Liver (tissue), 9 donors: ENCODE data around the gene BATF. TPM values are rescaled to one million over a fixed set of nuclear protein-coding genes. Genes with fewer than 3 reads are reported as not detected.

Experiments used
- DNase-seq: peaks from one replicate; pipeline ENCODE4 v3.0.0-alpha.2; 2017; ENCODE audit warnings: low spot score
- H3K27ac ChIP-seq, 2 donors: one replicate each; pipeline ENCODE4 v1.7.0; 2013; ENCODE audit warnings: inconsistent platforms in 2 of 2, low read length in 2 of 2, control low read depth in 1 of 2, low read depth in 1 of 2, mild to moderate bottlenecking in 1 of 2
- H3K27me3 ChIP-seq, 4 donors: one replicate each; pipeline versions ENCODE4 v1.6.1 to v1.7.0; 2013; ENCODE audit warnings: low read length in 3 of 4, inconsistent platforms in 1 of 4, mild to moderate bottlenecking in 1 of 4, moderate library complexity in 1 of 4; ENCODE audit not compliant: control insufficient read depth in 4 of 4, insufficient read depth in 4 of 4
- H3K36me3 ChIP-seq, 4 donors: one replicate each; pipeline versions ENCODE4 v1.6.1 to v1.7.0; 2013; ENCODE audit warnings: low read length in 3 of 4, mild to moderate bottlenecking in 3 of 4, low read depth in 1 of 4, moderate library complexity in 1 of 4; ENCODE audit not compliant: control insufficient read depth in 4 of 4, insufficient read depth in 3 of 4
- H3K4me1 ChIP-seq, 4 donors: one replicate each; pipeline versions ENCODE4 v1.6.1 to v1.7.0; 2013; ENCODE audit warnings: low read length in 3 of 4, mild to moderate bottlenecking in 3 of 4, moderate library complexity in 1 of 4; ENCODE audit not compliant: control insufficient read depth in 4 of 4, insufficient read depth in 4 of 4
- H3K4me3 ChIP-seq, 3 donors: one replicate each; pipeline versions ENCODE4 v1.6.1 to v1.7.0; 2013; ENCODE audit warnings: low read length in 3 of 3, control low read depth in 1 of 3, low read depth in 1 of 3, mild to moderate bottlenecking in 1 of 3
- H3K9ac ChIP-seq, 2 donors: one replicate each; pipeline ENCODE4 v1.7.0; 2013; ENCODE audit warnings: low read length in 2 of 2, mild to moderate bottlenecking in 2 of 2, moderate library complexity in 2 of 2, control low read depth in 1 of 2, low read depth in 1 of 2
- H3K9me3 ChIP-seq, 4 donors: one replicate each; pipeline versions ENCODE4 v1.6.1 to v1.7.0; 2013; ENCODE audit warnings: low read length in 3 of 4; ENCODE audit not compliant: control insufficient read depth in 4 of 4
- EGR1 ChIP-seq, 2 donors: IDR thresholded peaks; 2 replicates each; pipeline ENCODE4 v1.6.1; 2016 to 2018; ENCODE audit warnings: antibody characterized with exemption in 2 of 2, low read depth in 2 of 2
- FOXA1 ChIP-seq: IDR thresholded peaks from 2 replicates; pipeline ENCODE4 v1.6.1; 2016; ENCODE audit warnings: antibody characterized with exemption
- FOXA2 ChIP-seq: IDR thresholded peaks from 2 replicates; pipeline ENCODE4 v1.6.1; 2016; ENCODE audit warnings: antibody characterized with exemption
- GABPA ChIP-seq, 2 donors: IDR thresholded peaks in 1 of 2; conservative IDR thresholded peaks in 1 of 2; 2 replicates each; pipeline ENCODE4 v1.6.1; 2016; ENCODE audit warnings: antibody characterized with exemption in 2 of 2, mild to moderate bottlenecking in 1 of 2, moderate library complexity in 1 of 2
- HNF4A ChIP-seq, 2 donors: conservative IDR thresholded peaks; 2 replicates each; pipeline ENCODE4 v1.6.1; 2016; ENCODE audit warnings: antibody characterized with exemption in 2 of 2, mild to moderate bottlenecking in 2 of 2
- HNF4G ChIP-seq: IDR thresholded peaks from 2 replicates; pipeline ENCODE4 v1.6.1; 2016; ENCODE audit warnings: antibody characterized with exemption
- JUND ChIP-seq, 2 donors: IDR thresholded peaks; 2 replicates each; pipeline ENCODE4 v1.6.1; 2016; ENCODE audit warnings: antibody characterized with exemption in 2 of 2
- NR2F2 ChIP-seq: IDR thresholded peaks from 2 replicates; pipeline ENCODE4 v1.6.1; 2016; ENCODE audit warnings: antibody characterized with exemption
- RXRA ChIP-seq, 2 donors: IDR thresholded peaks; 2 replicates each; pipeline ENCODE4 v1.6.1; 2017 to 2018; ENCODE audit warnings: antibody characterized with exemption in 2 of 2, mild to moderate bottlenecking in 1 of 2
- SP1 ChIP-seq: IDR thresholded peaks from 2 replicates; pipeline ENCODE4 v1.6.1; 2018; ENCODE audit warnings: antibody characterized with exemption, mild to moderate bottlenecking
- TAF1 ChIP-seq: conservative IDR thresholded peaks from 2 replicates; pipeline ENCODE4 v1.6.1; 2016; ENCODE audit warnings: antibody characterized with exemption, mild to moderate bottlenecking
- YY1 ChIP-seq: IDR thresholded peaks from 2 replicates; pipeline ENCODE4 v1.6.1; 2016; ENCODE audit warnings: antibody characterized with exemption, mild to moderate bottlenecking
- WGBS: extraction: QIAGEN DNeasy Blood & Tissue Kit; methylation state at CpG from one replicate; pipeline ENCODE4 v1.1.7; 2013; 5-methylcytosine and 5-hydroxymethylcytosine counted together
- polyA plus RNA-seq, 2 donors: library from polyadenylated mRNA; stranded (reverse) in 1 of 2; unstranded in 1 of 2; fragments of 200-250 nt in 1 of 2; fragments of >200 nt in 1 of 2; fragmentation: Nextera tagmentation in 1 of 2; extraction: Ambion mirVana in 1 of 2; gene quantifications; one replicate each; pipeline versions ENCODE4 v1.2.1 to v1.2.3, GENCODE V29; 2013 to 2015
- total RNA-seq, 2 donors: library from RNA; depleted of rRNA; stranded (reverse); fragments of >200 nt; gene quantifications; one replicate each; pipeline ENCODE4 v1.2.3, GENCODE V29; 2014
- TF ChIP-seq, protein P1 (sequence below): IDR thresholded peaks from 2 replicates; pipeline ENCODE4 v1.6.1; 2016; ENCODE audit warnings: antibody characterized with exemption
- TF ChIP-seq, protein P2 (sequence below): IDR thresholded peaks from 2 replicates; pipeline ENCODE4 v1.6.1; 2016; ENCODE audit warnings: antibody characterized with exemption
- TF ChIP-seq, protein P3 (sequence below): IDR thresholded peaks from 2 replicates; pipeline ENCODE4 v1.6.1; 2016; ENCODE audit warnings: antibody characterized with exemption, mild to moderate bottlenecking
- TF ChIP-seq, protein P4 (sequence below): IDR thresholded peaks from 2 replicates; pipeline ENCODE4 v1.6.1; 2016; ENCODE audit warnings: antibody characterized with exemption
- donor health status: healthy.
- donor health status: healthy.
- donor health status: healthy.
- donor health status: healthy.
- donor health status: healthy.

Gene BATF
- total and polyA plus RNA-seq, 4 donors = 0.77 to 2.1 (median 1.0) TPM

GRCh38 chr14:75519394-75519793, 2.9 kb upstream of the BATF start:
- peaks cover 0 to 8% (median 1%) of the 10 kb centered on the region in 4 donors for H3K4me1 ChIP-seq
- H3K9me3 ChIP-seq = no peaks in the 10 kb centered on the region
- no peak overlapping the region for H3K4me3 ChIP-seq
- TF ChIP-seq, protein P1, sequence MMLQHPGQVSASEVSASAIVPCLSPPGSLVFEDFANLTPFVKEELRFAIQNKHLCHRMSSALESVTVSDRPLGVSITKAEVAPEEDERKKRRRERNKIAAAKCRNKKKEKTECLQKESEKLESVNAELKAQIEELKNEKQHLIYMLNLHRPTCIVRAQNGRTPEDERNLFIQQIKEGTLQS = no peak
- TF ChIP-seq YY1 = no peak
- no peak for TF ChIP-seq HNF4G
- TF ChIP-seq, protein P2, sequence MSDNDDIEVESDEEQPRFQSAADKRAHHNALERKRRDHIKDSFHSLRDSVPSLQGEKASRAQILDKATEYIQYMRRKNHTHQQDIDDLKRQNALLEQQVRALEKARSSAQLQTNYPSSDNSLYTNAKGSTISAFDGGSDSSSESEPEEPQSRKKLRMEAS = no peak
- TF ChIP-seq, protein P3, sequence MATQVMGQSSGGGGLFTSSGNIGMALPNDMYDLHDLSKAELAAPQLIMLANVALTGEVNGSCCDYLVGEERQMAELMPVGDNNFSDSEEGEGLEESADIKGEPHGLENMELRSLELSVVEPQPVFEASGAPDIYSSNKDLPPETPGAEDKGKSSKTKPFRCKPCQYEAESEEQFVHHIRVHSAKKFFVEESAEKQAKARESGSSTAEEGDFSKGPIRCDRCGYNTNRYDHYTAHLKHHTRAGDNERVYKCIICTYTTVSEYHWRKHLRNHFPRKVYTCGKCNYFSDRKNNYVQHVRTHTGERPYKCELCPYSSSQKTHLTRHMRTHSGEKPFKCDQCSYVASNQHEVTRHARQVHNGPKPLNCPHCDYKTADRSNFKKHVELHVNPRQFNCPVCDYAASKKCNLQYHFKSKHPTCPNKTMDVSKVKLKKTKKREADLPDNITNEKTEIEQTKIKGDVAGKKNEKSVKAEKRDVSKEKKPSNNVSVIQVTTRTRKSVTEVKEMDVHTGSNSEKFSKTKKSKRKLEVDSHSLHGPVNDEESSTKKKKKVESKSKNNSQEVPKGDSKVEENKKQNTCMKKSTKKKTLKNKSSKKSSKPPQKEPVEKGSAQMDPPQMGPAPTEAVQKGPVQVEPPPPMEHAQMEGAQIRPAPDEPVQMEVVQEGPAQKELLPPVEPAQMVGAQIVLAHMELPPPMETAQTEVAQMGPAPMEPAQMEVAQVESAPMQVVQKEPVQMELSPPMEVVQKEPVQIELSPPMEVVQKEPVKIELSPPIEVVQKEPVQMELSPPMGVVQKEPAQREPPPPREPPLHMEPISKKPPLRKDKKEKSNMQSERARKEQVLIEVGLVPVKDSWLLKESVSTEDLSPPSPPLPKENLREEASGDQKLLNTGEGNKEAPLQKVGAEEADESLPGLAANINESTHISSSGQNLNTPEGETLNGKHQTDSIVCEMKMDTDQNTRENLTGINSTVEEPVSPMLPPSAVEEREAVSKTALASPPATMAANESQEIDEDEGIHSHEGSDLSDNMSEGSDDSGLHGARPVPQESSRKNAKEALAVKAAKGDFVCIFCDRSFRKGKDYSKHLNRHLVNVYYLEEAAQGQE = no peak
- TF ChIP-seq JUND (IDR thresholded peaks at IDR 0.05) = no peak
- no peaks in the 10 kb centered on the region for H3K27me3 ChIP-seq
- H3K9ac ChIP-seq = no peak overlapping the region
- no peak overlapping the region for H3K27ac ChIP-seq
- WGBS = 89% methylated on average over 4 of the region's 4 CpGs
- DNase-seq = no peak
- H3K36me3 ChIP-seq = no peaks in the 10 kb centered on the region

DNA sequence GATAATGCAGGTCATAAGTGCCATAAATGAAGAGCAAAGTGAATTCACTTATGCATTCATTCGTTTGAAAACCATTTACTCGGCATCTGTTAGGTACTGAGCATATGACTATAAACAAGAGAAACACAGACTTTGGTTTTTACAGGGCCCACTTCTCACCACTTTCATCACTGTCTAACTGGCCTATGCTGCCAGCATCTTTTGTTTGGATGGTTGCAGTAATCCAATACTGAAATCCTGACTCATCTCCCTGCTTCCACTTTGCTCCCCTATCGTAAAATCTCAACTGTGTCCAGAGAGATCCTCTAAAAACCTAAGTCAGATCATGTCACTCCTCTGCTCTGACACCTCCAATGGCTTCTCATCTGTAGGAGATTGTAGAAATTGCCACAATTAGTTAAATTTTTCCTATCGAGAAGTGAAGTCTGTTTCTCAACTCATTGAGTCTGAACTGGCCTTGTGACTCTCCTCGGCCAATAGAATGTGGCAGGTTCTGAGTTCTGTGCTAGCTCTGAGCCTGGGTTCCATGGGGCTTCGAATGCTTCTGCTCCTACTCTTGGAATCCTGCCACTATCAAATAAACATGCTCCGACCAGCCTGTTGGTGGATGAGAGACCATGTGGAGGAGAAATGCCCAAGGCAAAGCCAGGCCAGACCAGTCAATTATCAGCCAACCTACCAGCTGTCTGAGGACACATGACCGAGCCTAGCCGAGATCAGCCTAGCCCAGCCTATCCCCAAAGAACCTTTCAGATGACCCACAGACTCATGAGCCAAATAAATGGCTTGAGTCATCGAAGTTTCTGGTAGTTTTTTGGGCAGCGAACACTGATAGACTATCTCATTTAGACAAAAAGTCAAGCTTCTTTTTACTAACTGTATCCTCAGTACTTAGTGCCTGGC, 2.2 kb upstream of the BATF start:
- no peak overlapping the region for H3K27ac ChIP-seq
- H3K27me3 ChIP-seq = no peaks in the 10 kb centered on the region
- no peak overlapping the region for H3K9ac ChIP-seq
- 90% methylated on average over 11 of the region's 11 CpGs for WGBS
- no peaks in the 10 kb centered on the region for H3K36me3 ChIP-seq
- H3K9me3 ChIP-seq = no peaks in the 10 kb centered on the region
- TF ChIP-seq FOXA2 = no peak
- no peak for TF ChIP-seq HNF4G
- TF ChIP-seq, protein P2 = no peak
- no peak for TF ChIP-seq RXRA (IDR thresholded peaks at IDR 0.05)
- TF ChIP-seq TAF1 = no peak
- no peak for TF ChIP-seq FOXA1
- TF ChIP-seq, protein P1 = no peak
- TF ChIP-seq, protein P3 = no peak
- TF ChIP-seq NR2F2 = no peak
- TF ChIP-seq, protein P4, sequence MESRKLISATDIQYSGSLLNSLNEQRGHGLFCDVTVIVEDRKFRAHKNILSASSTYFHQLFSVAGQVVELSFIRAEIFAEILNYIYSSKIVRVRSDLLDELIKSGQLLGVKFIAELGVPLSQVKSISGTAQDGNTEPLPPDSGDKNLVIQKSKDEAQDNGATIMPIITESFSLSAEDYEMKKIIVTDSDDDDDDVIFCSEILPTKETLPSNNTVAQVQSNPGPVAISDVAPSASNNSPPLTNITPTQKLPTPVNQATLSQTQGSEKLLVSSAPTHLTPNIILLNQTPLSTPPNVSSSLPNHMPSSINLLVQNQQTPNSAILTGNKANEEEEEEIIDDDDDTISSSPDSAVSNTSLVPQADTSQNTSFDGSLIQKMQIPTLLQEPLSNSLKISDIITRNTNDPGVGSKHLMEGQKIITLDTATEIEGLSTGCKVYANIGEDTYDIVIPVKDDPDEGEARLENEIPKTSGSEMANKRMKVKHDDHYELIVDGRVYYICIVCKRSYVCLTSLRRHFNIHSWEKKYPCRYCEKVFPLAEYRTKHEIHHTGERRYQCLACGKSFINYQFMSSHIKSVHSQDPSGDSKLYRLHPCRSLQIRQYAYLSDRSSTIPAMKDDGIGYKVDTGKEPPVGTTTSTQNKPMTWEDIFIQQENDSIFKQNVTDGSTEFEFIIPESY = no peak
- TF ChIP-seq SP1 = no peak
- no peak for TF ChIP-seq JUND (IDR thresholded peaks at IDR 0.05)
- TF ChIP-seq HNF4A (conservative IDR thresholded peaks at IDR 0.05) = no peak
- no peak for TF ChIP-seq GABPA (IDR thresholded peaks at IDR 0.05 in 1 of 2, conservative IDR thresholded peaks at IDR 0.05 in 1 of 2)
- TF ChIP-seq EGR1 (IDR thresholded peaks at IDR 0.05; ENCODE audit: low read depth in 2 of 2) = no peak
- no peak overlapping the region for H3K4me3 ChIP-seq
- H3K4me1 ChIP-seq = peaks cover 0 to 8% (median 1%) of the 10 kb centered on the region in 4 donors
- DNase-seq = no peak
